Upper lobe of left lung (tissue), 6 donors: Measurements from ENCODE around the gene FUCA1. TPM values are rescaled to one million over a fixed set of nuclear protein-coding genes. Genes with fewer than 3 reads are reported as not detected.
"Not testable (repeated sequence)": the region's sequence is repeated elsewhere in the genome, so short reads cannot be mapped to it uniquely, and the experiment has no call there.

ENCODE experiments used
- ATAC-seq, 2 donors: fragments of 200-7000 bp; cut with Tn5 transposase; one replicate each; pipeline ENCODE4 v1.9.1; 2022; ENCODE audit warnings: mild to moderate bottlenecking in 2 of 2, moderate library complexity in 2 of 2; ENCODE audit not compliant: low FRiP score in 2 of 2
- DNase-seq, 2 donors: peaks; one replicate each; pipeline ENCODE4 v3.0.0-alpha.2; 2019 to 2020
- H3K27ac ChIP-seq, 4 donors: fragments of 200-600 bp; sonication (generic); one replicate each; pipeline ENCODE4 v1.5.1; 2016 to 2019
- H3K27me3 ChIP-seq, 4 donors: fragments of 200-600 bp; sonication (generic); one replicate each; pipeline ENCODE4 v1.5.1; 2017 to 2019
- H3K36me3 ChIP-seq, 4 donors: fragments of 200-600 bp; sonication (generic); one replicate each; pipeline ENCODE4 v1.5.1; 2016 to 2019
- H3K4me1 ChIP-seq, 4 donors: fragments of 200-600 bp; sonication (generic); one replicate each; pipeline ENCODE4 v1.5.1; 2018 to 2019
- H3K4me3 ChIP-seq, 4 donors: fragments of 200-600 bp; sonication (generic); one replicate each; pipeline ENCODE4 v1.5.1; 2017 to 2019; ENCODE audit warnings: mild to moderate bottlenecking in 2 of 4, moderate library complexity in 1 of 4
- H3K9me3 ChIP-seq, 4 donors: fragments of 200-600 bp; sonication (generic); one replicate each; pipeline ENCODE4 v1.5.1; 2018 to 2019
- CTCF ChIP-seq, 6 experiments: fragments of 450-650 bp in 4 of 6; fragments of 200-600 bp in 2 of 6; sonication (generic) in 2 of 6; IDR thresholded peaks; one replicate each; pipeline ENCODE4 v1.5.1; 2016 to 2019; ENCODE audit warnings: antibody characterized with exemption in 6 of 6
- EP300 ChIP-seq, 4 donors: sonication (generic); formaldehyde crosslinking; IDR thresholded peaks; one replicate each; pipeline ENCODE4 v1.5.1; 2017; ENCODE audit warnings: antibody characterized with exemption in 4 of 4, control low read depth in 2 of 4
- POLR2A ChIP-seq, 4 donors: fragments of 450-650 bp; IDR thresholded peaks; one replicate each; pipeline ENCODE4 v1.5.1; 2016 to 2017; ENCODE audit warnings: antibody characterized with exemption in 4 of 4, mild to moderate bottlenecking in 2 of 4
- POLR2AphosphoS5 ChIP-seq, 2 donors: sonication (generic); formaldehyde crosslinking; IDR thresholded peaks; one replicate each; pipeline ENCODE4 v1.5.1; 2017; ENCODE audit warnings: antibody characterized with exemption in 2 of 2
- WGBS, 2 donors: methylation state at CpG; one replicate each; pipeline ENCODE4 v1.1.5; 2017 to 2018; 5-methylcytosine and 5-hydroxymethylcytosine counted together
- total RNA-seq, 6 donors: library from RNA; depleted of rRNA in 4 of 6; stranded (reverse); fragments of >200 nt in 4 of 6; gene quantifications; one replicate each; pipeline versions ENCODE4 v1.1.0 to v1.2.1, GENCODE V29; 2016 to 2021
- donor health status: DM: no; HTN: no; CAD: no; lungs with moderate emphysema.
- donor health status: DM: no; HTN: yes; CAD: no; lungs with severe emphysema.

FUCA1 gene
- total RNA-seq, 6 donors from 2014 or later: 22.6 to 70.8 (median 40.5) TPM

- no peaks in the 10 kb centered on the region for H3K4me1 ChIP-seq
- 89 to 90% methylated on average over 12 of the region's 12 CpGs for WGBS, 2 donors
Measured at GRCh38 chr1:23848673-23849616, 19.1 kb downstream of the FUCA1 start.

GRCh38 chr1:23847482-23848095, 20.5 kb downstream of the FUCA1 start:
- not testable (repeated sequence) for H3K27ac ChIP-seq

More at GRCh38 chr1:23848673-23849616, 19.1 kb downstream of the FUCA1 start:
- ATAC-seq (no peak), DNase-seq (no peak)
- no peak overlapping the region for H3K27ac ChIP-seq
- H3K27me3 ChIP-seq: no peaks in the 10 kb centered on the region
- no peak overlapping the region for H3K4me3 ChIP-seq
- no peak for TF ChIP-seq POLR2A (IDR thresholded peaks at IDR 0.05)
- no peak for TF ChIP-seq CTCF (IDR thresholded peaks at IDR 0.05)
- TF ChIP-seq POLR2AphosphoS5 (IDR thresholded peaks at IDR 0.05): no peak
- TF ChIP-seq EP300 (IDR thresholded peaks at IDR 0.05): no peak
- peaks cover 8 to 45% (median 27%) of the 10 kb centered on the region in 4 donors for H3K36me3 ChIP-seq
- peaks cover 0 to 3% (median 0%) of the 10 kb centered on the region in 4 donors for H3K9me3 ChIP-seq

GRCh38 chr1:23845163-23845562, 22.9 kb downstream of the FUCA1 start:
- H3K36me3 ChIP-seq: peaks cover 8 to 45% (median 27%) of the 10 kb centered on the region in 4 donors
- no peak for TF ChIP-seq EP300 (IDR thresholded peaks at IDR 0.05)
- no peak for TF ChIP-seq CTCF (IDR thresholded peaks at IDR 0.05)
- TF ChIP-seq POLR2A (IDR thresholded peaks at IDR 0.05): no peak
- no peak for TF ChIP-seq POLR2AphosphoS5 (IDR thresholded peaks at IDR 0.05)
- no peak for ATAC-seq
- no peaks in the 10 kb centered on the region for H3K4me1 ChIP-seq
- no peak overlapping the region for H3K27ac ChIP-seq
- no peaks in the 10 kb centered on the region for H3K27me3 ChIP-seq
- 94 to 97% methylated on average over 2 of the region's 2 CpGs for WGBS, 2 donors
- no peak overlapping the region for H3K4me3 ChIP-seq
- H3K9me3 ChIP-seq: peaks cover 0 to 3% (median 0%) of the 10 kb centered on the region in 4 donors
- DNase-seq: no peak

More at GRCh38 chr1:23847482-23848095, 20.5 kb downstream of the FUCA1 start:
- DNase-seq, H3K27me3 ChIP-seq, H3K4me3 ChIP-seq, H3K4me1 ChIP-seq, H3K9me3 ChIP-seq, ATAC-seq: not testable (repeated sequence)
- 98 to 100% methylated on average over 2 of the region's 2 CpGs for WGBS, 2 donors
- H3K36me3 ChIP-seq: peaks cover 8 to 45% (median 27%) of the 10 kb centered on the region in 4 donors

GRCh38 chr1:23843644-23844043, 24.4 kb downstream of the FUCA1 start:
- 88 to 96% methylated on average over 5 of the region's 5 CpGs for WGBS, 2 donors

More at GRCh38 chr1:23843644-23844043, 24.4 kb downstream of the FUCA1 start:
- H3K36me3 ChIP-seq: peaks cover 8 to 34% (median 26%) of the 10 kb centered on the region in 4 donors
- H3K27ac ChIP-seq: no peak overlapping the region
- H3K9me3 ChIP-seq: peaks cover 0 to 3% (median 0%) of the 10 kb centered on the region in 4 donors
- H3K4me3 ChIP-seq: no peak overlapping the region
- peaks cover 0 to 4% (median 2%) of the 10 kb centered on the region in 4 donors for H3K4me1 ChIP-seq
- DNase-seq: no peak
- ATAC-seq: no peak
- TF ChIP-seq POLR2A (IDR thresholded peaks at IDR 0.05) (no peak), EP300 (IDR thresholded peaks at IDR 0.05) (no peak), CTCF (IDR thresholded peaks at IDR 0.05) (no peak), POLR2AphosphoS5 (IDR thresholded peaks at IDR 0.05) (no peak)
- H3K27me3 ChIP-seq: no peaks in the 10 kb centered on the region
